ENCODE measurements around the gene EXOSC1.
"Not testable (repeated sequence)": the region's sequence is repeated elsewhere in the genome, so short reads cannot be mapped to it uniquely, and the experiment has no call there.

The EXOSC1 gene

DNA sequence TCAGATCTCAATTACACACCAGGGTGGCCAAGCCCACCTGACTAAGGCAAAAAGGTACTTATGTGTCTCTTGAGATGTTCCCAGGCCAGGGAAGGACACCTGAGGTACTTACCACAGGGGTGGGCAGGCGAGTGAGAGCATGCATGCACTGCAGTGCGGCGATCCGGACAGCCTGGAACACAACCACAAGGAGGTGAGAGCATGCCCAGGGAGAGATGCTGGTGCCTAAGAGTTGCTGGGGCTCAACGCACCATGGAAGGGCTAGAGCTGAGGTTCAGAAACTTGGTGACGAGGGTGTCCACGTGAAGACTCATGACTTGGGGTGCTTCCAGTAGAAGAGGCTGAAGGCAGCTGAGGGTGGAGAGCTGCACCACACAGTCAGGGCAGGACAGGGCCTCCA lies 13.3 kb upstream of the EXOSC1 start:
- DNase-seq (ENCODE audit: low spot score) = no peak

DNA sequence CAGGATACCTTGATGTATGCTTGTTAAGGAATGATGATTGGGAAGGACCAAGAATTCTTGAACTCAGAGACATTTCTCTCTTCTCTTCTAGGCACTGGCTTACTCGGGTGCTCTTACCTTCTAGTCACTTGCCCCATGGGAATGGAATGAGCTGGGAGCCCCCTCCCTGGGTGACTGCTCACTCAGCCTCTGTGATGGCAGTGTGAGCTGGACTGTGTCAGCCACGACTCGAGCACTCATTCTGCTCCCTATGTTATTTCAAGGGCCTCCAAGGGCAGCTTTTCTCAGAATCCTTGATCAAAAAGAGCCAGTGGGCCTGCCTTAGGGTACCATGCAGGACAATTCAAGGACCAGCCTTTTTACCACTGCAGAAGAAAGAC lies 10.9 kb upstream of the EXOSC1 start:
- no peak for DNase-seq (ENCODE audit: low spot score)

DNA sequence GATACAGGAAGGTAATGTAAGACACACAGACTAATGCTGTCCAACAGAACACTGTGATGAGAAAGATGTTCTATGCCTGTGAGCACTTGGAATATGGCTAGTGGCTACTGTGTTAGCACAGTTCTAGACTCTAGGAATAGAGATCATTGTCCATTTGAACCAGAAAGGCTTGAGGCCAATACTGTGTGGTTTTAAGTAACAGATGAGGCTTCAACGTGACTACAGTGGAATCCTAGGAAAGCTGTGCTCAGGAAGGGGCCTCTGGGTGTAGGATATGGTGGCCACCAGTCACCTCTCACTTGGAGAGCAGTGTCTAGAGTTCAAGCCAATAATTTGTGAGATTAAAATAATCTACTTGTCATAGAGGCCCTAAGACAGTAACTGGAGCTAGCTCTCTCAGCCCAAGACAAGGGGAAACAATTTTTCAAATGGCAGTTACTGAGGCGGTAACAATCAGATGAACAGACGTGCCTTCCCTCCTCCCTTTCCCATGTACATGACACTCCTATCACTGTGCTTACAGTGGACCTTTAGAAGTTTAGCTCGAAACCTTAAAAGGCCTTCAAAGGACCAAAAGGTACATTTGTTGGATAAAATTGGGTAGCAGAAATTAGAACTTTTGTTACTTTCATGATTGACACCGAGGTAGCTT lies 10.4 kb upstream of the EXOSC1 start:
- no peak for DNase-seq (ENCODE audit: low spot score)

DNA sequence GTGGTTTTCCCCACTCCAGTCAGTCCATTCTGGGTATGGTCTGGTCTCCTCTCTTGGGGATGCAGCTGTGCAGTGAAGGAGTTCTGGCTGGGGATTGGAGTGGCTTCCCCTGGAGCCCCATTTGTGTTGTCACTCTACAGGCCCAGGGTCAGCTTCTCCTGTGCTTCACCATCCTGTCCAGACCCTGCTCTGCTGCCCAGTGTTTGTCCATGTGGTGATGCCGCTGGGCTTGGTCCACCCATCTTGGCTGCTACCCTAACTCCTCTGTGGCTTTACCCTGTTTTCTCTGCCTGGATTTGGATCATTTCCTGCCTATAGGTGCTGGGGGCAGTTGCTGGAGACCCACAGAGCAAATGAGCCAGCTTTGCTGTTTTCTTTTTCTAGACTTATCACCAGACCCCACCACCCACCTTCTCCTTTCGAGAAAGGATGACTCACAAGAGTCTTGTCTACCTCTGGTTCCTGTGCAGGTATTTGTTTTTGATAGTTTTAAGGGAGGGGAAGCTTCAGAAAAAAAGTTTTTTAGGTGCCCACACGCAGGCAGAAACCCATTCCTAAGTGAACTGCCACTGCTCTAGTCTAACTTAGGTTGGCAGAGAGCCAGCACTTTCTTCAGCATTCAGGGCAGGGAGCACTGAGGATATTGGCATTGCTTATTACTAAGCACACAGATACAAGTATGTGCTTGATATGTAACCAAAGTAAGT lies 8.7 kb upstream of the EXOSC1 start:
- DNase-seq (ENCODE audit: low spot score) = no peak

DNA sequence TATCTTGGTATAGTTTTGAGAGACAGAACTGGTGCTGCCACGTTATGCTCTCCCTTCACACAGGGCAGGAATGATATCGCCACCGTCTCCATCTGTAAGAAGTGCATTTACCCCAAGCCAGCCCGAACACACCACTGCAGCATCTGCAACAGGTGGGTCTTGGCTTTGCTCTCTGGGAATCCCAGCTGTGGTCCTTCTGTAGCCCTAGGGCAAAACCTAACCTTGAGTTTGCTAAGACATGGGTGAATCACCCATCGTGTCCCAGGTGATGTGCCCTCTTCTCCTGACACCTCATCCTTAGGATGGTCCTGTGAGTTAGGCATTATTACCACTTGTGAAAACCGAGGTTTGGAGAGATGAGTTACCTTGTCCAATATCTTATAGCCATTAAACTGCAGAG lies 6.5 kb upstream of the EXOSC1 start:
- DNase-seq (ENCODE audit: low spot score) = no peak

DNA sequence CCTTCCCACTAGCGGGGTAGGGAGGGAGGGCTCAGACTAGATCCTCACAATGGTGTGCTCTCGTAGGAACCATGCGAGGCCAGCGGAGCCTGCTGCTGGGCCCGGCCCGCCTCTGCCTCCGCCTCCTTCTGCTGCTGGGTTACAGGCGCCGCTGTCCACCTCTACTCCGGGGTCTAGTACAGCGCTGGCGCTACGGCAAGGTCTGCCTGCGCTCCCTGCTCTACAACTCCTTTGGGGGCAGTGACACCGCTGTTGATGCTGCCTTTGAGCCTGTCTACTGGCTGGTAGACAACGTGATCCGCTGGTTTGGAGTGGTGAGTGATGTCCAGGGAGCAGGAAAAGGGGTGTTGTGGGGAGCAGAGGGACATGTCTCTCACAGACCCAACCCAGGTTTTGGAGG lies 5.8 kb upstream of the EXOSC1 start:
- DNase-seq (ENCODE audit: low spot score) = no peak

DNA sequence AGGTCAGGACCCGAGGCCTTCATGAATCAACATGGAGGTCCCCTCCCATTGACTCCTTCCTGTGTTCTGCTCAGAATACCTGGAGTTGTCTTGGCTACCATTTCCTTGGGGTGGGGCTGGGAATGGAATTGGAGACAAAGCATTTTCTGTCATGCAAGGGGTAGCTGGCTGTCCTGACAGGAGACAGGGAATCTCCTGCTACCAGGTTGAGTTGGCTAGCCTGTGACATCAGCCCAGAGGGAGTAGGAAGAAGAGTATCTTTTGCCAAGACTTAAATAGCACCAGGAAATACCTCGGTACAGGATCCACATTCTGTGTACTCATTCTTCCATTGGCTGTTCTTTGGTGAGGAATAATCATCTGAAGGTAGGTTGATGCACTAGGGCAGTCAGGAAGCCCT lies 5.0 kb upstream of the EXOSC1 start:
- DNase-seq (ENCODE audit: low spot score) = no peak

DNA sequence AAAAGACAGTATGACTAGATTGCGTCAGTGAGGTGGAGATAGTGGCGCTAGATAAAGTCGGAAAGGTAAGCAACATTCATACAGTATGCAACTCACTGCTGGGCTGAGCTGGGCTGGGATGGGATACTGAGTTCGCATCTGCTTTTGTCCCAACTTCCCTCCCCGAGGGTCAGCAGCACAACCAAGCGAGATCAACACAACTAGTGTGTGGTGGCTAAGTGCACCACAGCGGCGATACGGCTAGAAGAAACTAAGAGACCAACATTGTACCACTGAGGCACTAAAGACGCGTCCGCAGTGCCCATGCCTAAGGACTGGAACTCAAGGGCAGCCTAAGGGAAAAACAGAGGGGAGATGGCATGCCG lies 467 bp downstream of the EXOSC1 start:
- DNase-seq (ENCODE audit: low spot score) = no peak

DNA sequence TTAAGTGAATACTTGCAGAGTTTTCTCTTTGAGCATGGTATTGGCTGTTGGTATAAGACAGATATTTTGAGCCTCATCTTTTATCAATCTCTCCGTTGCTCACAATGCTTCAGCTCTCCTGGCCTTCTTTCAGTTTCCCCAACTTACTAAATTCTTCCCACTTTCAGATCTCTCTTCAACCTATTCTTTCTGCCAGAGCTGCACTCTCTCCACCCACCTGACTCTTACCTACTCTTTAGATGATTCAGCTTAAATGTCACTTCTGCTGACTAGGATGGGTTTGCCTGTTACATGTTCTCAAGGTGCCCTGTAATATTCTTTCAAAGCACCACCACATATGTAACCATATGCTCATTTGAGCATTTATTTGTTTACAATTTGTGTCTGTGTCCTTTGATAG lies 1.6 kb downstream of the EXOSC1 start:
- no peak for DNase-seq (ENCODE audit: low spot score)

DNA sequence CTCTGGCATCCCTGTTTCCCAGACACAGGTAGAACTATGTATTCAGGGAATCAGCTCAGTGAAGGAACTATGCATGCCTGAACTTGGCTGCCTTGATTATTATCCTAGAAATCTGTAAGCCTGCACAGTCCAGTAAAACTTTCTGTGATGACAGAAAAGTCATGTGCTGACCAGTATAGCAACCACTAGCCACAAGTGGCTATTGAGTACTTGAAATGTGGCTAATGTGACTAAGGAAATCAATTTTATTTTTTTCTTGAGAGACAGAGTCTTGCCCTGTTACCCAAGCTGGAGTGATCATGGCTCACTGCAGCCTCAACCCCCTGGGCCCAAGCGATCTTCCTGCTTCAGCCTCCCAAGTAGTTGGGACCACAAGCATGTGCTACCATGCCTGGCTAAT lies 3.5 kb downstream of the EXOSC1 start:
- DNase-seq (ENCODE audit: low spot score) = no peak

DNA sequence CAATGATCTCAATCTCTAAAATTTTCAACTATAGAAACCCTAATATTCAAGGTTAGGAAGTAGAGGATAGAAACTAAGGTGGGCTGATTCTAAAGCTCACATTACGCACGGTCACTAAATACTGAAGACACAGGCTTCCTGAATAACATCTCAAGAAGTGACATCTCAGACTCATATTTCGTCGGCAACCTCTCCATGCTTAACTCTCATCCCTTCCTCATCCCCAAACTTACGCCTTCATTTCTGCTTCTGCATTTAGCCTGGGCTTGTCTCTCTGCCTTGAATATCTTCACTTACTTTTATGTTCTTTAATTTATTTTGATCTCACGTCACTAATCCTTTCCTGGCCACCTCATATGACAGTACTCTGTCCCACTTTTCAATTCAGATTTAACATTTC lies 10.6 kb downstream of the EXOSC1 start:
- DNase-seq (ENCODE audit: low spot score) = no peak

DNA sequence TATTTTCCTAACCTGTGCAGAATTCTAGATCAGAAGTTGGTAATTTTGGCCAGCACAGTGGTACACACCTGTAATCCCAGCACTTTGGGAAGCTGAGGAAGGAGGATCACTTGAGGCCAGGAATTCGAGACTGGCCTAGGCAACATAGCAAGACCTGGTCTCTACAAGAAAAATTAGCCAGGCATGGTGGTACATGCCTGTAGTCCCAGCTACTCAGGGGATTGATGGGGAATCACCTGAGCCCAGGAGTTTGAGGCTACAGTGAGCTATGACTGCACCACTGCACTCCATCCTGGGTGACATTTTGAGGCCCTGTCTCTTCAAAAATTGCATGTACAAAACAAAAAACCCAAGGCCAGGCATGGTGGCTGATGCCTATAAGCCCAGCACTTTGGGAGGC lies 11.2 kb downstream of the EXOSC1 start:
- DNase-seq (ENCODE audit: low spot score) = no peak

DNA sequence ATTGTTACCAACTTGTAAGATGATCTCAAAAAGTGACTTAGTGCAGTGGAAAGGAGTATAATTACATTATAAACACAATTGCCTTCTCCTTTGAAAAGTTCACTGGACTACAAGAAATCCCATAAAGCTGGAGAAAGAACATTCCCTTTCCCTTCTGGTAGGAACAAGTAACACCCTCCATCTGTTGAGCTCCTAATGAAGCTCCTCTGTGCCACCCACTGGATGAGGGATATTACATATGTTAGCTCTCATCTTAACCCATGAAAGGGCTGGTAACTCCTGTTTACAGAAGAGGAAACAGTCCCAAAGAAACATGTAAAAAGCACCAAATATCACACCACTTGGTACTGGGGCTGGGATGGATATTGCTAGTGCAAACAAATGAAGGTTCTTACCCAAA lies 11.8 kb downstream of the EXOSC1 start:
- DNase-seq (ENCODE audit: low spot score) = no peak

DNA sequence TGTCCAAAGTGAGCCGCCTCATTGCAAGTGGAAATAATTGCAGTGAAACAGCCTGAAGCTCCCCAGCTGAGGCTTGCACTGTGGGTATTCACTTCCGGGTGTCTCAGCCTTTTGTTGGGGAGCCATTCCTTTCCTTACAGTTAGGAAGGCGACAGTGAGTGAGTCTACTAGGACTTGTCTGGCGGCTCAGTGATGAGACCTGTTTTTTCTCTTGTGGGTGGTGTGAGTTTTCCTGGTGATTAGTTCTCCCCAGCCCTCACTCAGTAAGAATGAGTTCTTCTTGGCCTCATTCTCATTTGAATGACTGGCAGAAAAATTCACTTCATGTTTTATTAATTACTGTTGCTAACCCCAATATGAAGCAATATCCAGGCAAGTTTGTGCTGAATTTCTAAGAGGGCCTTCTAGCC lies 17.2 kb downstream of the EXOSC1 start:
- no peak for DNase-seq (ENCODE audit: low spot score)

DNA sequence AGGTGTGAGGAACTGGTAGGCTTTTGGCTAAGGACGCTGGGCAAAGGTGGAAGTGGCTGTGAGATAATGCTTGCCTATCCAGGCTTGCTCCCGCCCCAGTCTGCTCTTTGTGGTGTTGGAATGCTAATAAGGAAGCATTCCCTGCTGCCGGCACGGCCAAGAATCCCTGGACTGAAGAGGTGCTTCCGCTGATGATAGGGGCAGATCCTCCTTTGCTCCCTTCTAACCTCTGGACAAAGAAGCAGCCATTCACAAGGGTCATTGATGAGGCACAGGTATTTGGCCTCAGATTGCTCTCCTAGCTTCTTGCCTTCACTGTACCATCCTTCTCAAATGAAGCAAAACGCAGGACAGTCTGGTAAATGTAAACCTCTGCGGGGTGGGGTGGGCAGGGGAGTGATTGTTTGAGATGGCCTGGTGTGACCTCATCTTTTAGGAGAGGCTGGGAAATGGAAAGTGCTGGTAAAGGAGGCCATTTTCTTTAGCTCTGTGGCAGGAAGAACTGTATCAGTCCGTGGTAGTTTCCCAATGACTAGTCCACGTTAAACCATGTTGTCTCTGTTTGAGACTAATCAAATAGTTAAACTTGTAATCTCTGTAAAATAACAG lies 18.1 kb downstream of the EXOSC1 start:
- DNase-seq (ENCODE audit: low spot score) = no peak

DNA sequence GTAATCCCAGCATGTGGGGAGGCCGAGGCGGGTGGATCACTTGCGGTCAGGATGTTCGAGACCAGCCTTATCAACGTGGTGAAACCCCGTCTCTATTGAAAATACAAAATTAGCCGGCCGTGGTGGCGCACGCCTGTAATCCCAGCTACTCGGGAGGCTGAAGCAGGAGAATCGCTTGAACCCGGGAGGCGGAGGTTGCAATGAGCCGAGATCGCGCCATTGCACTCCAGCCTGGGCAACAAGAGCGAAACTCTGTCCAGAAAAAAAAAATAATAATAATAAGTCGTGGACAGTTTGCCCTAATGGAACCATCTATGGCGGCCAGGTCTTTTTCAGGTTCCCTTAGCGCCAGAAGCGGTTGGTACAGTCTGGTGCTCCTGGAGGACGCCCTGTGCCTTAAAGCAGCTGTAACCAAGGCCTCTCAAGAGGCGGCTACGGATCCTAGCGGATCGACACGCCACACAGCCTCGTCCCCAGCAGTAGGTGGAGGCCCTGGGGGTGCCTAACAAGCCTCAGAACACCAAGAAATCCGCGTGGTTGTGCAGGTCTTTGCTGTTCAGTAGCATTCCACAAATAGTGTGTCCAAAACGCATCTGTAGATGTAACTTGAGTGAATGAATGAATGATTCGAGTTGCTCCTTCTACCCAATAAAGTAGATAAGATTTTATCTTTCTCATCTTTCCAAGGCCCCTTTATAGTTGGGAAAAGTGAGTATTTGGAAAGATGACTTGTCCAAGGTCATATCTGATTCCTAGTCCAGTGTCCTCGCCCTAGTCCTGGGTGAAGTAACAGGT lies 18.8 kb downstream of the EXOSC1 start:
- no peak for DNase-seq (ENCODE audit: low spot score)

DNA sequence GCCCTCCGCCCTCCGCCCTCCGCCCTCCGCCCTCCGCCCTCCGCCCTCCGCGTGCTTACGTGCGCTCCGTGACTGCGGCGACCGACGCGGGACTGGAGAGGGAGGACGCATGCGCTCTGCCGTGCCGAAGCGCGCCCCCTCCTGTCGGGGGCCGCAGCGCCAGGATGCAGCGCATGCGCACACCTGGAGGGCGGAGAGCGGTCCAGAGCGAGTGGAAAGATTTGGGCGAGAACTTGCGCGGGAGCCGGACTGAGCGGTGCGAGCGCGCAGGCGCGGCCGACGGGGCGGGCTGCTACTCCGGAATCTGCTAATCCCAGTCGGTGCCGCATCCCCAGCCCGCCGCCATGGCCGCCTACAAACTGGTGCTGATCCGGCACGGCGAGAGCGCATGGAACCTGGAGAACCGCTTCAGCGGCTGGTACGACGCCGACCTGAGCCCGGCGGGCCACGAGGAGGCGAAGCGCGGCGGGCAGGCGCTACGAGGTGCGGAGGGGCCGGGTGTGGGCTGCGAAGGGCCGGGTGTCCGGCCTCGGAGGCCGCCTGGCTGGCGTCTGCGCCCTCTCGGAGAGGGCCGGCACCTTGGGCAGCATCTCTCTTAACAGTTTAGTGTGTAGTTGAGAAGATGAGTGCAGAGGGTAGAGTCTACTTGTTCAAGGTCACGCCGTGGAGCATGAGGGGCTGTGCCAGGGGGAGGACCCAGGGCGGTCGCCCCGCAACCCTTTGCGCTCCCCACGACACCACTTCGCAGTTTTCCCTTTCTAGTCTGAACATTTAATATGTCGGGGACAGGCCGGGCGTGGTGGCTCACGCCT lies 19.6 kb downstream of the EXOSC1 start, which contains the start of gene PGAM1:
Gene PGAM1 (plus strand): TSS at position 228 of the 812 bp plus-strand sequence. CDS start 117 bp downstream, at position 345.
- peak; percentile 100 for DNase-seq (ENCODE audit: low spot score)

DNA sequence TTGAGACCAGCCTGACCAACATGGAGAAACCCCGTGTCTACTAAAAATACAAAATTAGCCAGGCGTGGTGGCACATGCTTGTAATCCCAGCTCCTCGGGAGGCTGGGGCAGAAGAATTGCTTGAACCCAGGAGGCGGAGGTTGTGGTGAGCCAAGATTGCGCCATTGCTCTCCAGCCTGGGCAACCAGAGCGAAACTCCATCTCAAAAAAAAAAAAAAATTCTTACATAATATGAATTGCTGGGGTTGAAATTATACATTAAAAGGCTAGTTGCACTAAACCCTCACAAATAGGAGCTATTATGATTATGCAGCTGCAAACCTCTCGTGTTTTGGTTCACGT lies 22.1 kb downstream of the EXOSC1 start:
- DNase-seq (ENCODE audit: low spot score) = not testable (repeated sequence)

DNA sequence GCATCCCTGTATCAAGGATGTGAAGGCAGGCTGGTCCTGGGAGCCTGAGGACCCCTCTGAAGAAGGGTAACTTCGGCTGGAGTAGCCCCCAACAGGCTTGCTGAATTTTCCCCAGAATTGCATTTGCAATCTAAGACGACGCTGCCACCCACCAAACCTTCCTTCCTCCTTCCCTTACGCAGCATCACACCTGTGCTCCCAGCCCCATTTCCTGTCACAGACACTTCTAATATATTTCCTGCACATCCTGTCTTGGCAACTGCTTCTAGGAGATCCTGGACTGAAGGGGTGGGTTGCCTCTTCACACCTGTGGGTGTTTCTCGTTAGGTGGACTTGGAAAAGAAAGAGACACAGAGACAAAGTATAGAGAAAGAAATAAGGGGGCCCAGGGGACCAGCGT lies 29.2 kb downstream of the EXOSC1 start:
- DNase-seq (ENCODE audit: low spot score) = no peak

DNA sequence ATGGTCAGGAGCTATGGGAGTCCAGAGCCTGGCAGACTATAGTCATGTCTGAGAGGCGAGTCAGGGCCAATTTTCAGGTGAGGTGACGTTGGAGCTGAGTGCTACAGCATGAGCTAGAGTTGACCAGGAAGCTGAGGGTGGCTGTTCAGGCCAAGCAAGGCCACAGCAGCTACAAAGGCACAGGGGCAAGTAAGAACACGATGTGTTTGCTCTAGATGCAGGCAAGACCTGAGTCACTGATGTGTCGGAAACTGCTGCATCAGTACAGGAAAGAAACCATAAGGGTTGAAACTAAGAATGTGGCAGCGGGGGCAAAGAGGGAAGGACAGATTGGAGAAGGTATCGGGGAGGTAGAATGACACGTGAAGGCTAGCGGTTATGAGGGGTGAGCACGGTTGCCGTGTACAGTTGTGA lies 32.9 kb downstream of the EXOSC1 start:
- no peak for DNase-seq (ENCODE audit: low spot score)

DNA sequence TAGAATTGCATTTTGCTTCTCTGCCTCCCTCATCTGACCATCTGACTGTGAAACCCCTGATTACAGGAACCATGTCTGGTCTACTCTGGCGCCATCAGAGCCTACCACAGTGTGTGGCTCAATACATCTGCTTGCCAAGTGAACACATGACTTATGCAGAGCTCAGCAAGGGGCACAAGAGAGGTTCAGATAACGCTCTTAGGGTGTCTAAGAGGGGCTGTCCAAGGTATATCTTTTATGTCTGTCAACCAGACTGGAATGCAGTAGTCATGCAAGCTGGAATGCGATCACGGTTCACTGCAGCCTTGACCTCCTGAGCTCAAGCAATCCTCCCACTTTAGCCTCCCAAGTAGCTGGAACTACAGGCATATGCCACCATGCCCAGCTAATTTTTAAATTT lies 34.4 kb downstream of the EXOSC1 start:
- no peak for DNase-seq (ENCODE audit: low spot score)

DNA sequence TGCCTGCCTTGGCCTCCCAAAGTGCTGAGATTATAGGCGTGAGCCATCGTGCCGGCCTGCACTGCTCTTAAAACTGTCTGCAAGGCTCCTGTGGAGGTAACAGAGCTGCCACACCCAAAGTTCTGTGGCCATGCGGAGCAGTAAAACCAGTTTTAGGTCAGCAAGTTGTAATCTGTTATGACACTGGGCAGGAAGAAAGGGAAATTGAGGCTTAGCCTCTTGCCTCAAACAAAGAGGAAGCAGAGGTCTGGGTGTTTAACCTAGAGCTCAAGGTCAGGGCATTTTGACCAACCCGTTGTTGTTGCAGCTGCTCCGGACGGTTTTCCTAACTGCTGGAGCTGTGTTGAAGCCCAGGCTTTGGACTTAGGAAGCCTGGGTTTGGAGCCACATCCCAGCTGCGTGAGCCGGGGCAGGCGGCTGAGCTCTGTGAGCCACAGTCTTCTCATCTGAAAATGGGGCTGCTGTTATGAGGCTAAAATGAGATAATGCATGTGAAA lies 37.3 kb downstream of the EXOSC1 start:
- no peak for DNase-seq (ENCODE audit: low spot score)
